Keratinocyte (primary cell): ENCODE results near the gene CMKLR1.

ENCODE experiments used
- EZH2 ChIP-seq: IDR thresholded peaks from one replicate; pipeline ENCODE4 v1.6.1; 2012; ENCODE audit warnings: inconsistent platforms, mild to moderate bottlenecking, low read length, moderate library complexity
- TF ChIP-seq, protein P1 (sequence below), 3 experiments: IDR thresholded peaks in 1 of 3; conservative IDR thresholded peaks in 1 of 3; optimal IDR thresholded peaks in 1 of 3; 2 replicates in 2 of 3; 3 replicates in 1 of 3; pipeline versions ENCODE3 to v1.5.1; 2011; ENCODE audit warnings: low read length in 3 of 3, mild to moderate bottlenecking in 3 of 3, moderate library complexity in 2 of 3, control low read depth in 1 of 3, inconsistent platforms in 1 of 3; ENCODE audit not compliant: insufficient read depth in 2 of 3; ENCODE audit errors: extremely low read depth in 1 of 3

DNA sequence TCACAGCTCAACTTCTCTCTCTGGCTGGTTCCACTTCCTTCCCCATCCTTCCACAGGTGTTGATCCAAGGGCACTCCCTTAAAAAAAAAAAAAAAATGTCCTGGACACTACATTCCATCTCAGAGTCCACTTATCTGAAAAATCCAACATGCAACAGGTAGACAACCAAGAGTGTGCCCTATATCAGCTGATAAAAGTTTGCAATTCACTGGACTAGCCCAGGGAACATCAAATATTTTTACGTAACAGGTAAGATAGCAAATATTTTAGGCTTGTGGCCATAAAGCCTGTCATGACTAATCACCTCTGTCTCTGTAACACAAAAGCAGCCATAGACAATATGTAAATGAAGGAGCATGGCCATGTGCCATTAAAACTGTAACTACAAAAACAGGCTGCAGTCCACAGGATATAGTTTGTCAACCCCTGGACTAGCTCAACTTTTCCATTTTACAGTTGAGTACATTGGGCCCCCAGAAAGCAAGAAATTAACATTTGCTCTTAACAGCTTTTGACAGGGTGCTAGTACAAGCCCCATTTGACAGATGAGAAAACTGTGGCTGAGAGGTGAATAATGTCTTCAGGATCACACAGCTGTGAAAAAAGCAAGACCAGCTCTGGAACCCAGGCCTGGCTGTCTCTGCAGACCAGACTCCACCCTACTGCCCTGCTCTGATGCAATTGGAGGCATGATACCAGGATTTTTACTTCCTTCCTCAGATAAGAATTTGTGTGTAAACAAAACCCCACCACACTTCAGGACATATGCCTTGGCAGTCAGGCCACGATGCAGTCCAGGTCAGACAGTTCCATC lies 68.9 kb downstream of the CMKLR1 start:
- TF ChIP-seq, protein P1, sequence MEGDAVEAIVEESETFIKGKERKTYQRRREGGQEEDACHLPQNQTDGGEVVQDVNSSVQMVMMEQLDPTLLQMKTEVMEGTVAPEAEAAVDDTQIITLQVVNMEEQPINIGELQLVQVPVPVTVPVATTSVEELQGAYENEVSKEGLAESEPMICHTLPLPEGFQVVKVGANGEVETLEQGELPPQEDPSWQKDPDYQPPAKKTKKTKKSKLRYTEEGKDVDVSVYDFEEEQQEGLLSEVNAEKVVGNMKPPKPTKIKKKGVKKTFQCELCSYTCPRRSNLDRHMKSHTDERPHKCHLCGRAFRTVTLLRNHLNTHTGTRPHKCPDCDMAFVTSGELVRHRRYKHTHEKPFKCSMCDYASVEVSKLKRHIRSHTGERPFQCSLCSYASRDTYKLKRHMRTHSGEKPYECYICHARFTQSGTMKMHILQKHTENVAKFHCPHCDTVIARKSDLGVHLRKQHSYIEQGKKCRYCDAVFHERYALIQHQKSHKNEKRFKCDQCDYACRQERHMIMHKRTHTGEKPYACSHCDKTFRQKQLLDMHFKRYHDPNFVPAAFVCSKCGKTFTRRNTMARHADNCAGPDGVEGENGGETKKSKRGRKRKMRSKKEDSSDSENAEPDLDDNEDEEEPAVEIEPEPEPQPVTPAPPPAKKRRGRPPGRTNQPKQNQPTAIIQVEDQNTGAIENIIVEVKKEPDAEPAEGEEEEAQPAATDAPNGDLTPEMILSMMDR (optimal IDR thresholded peaks at IDR 0.05 in 1 of 3, IDR thresholded peaks at IDR 0.05 in 1 of 3, conservative IDR thresholded peaks at IDR 0.05 in 1 of 3; ENCODE audit: extremely low read depth in 1 of 3, insufficient read depth in 2 of 3, low read length in 3 of 3) = no peak
- TF ChIP-seq EZH2 = no peak
